ENCODE data around the gene ZNF330. TPM values are rescaled to one million over a fixed set of nuclear protein-coding genes. Genes with fewer than 3 reads are reported as not detected.

Gene ZNF330
- total and polyA plus RNA-seq, 2 of the 8 experiments (the other 6 are each of a cell fraction or from before 2014, with no cell fraction given), result 17.7 to 44.3 TPM

GRCh38 chr4:141179474-141180373, 41.0 kb upstream of the ZNF330 start (continued):
- no peak for TF ChIP-seq CHD7 (IDR thresholded peaks at IDR 0.05; ENCODE audit: insufficient replicate concordance, low read length)
- TF ChIP-seq SP4 (IDR thresholded peaks at IDR 0.05; ENCODE audit: low read length), result no peak
- TF ChIP-seq ATF2 (IDR thresholded peaks at IDR 0.05; ENCODE audit: low read length), result no peak
- TF ChIP-seq CTCF (IDR thresholded peaks at IDR 0.05; ENCODE audit: control extremely low read depth in 1 of 3, insufficient read depth in 1 of 3, low read depth in 1 of 3, low read length in 3 of 3), result no peak
- no peak for TF ChIP-seq CHD2 (IDR thresholded peaks at IDR 0.05; ENCODE audit: low read length)

All from H1 (cell line).